Gastrocnemius medialis (tissue), 4 donors: ENCODE measurements around the gene PRSS16.

Source experiments
- POLR2A ChIP-seq, 2 donors: fragments of 450-650 bp; IDR thresholded peaks; one replicate each; pipeline ENCODE4 v1.6.1; 2017; ENCODE audit warnings: antibody characterized with exemption in 2 of 2, mild to moderate bottlenecking in 2 of 2, moderate library complexity in 2 of 2
- TF ChIP-seq, protein P1 (sequence below), 5 experiments: fragments of 450-650 bp in 3 of 5; fragments of 200-600 bp in 2 of 5; sonication (generic) in 2 of 5; IDR thresholded peaks in 4 of 5; conservative IDR thresholded peaks in 1 of 5; 1 replicate in 4 of 5; 2 replicates in 1 of 5; pipeline ENCODE4 v1.5.1; 2016 to 2019; ENCODE audit warnings: antibody characterized with exemption in 5 of 5, mild to moderate bottlenecking in 3 of 5, moderate library complexity in 3 of 5

DNA sequence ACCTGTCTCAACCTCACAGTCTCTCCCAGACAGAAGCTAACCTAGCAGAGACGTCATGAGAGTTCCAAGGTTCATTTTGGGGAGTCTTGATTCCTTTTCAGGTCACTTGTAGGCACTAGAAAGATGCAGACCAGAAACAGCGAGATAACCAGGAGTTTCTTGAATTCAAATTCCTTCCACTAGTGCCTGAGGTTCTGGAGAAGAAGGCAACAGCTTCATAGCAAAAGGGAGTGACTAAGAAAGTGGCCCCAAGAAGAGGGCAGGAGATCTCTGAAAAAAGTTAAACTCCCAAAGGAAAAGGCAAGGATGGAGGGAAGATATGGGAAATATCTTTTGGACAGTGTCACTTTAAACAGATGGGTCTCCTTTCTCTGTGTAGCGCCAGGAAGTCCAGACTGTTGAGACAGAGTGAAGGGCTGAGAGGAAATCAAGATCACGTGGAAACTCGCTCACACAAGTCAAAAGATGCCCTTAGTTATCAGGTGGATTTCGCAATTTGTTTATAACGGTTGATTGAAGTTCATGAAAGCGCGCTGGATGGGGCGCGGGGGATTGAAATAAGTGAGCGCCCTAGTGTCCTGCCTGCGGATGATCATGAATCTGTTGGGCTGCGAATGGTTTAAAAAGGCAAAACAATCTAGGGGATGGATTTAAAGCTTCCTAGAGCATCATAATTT lies 4.8 kb upstream of the PRSS16 start:
- no peak for TF ChIP-seq POLR2A (IDR thresholded peaks at IDR 0.05)
- TF ChIP-seq, protein P1, sequence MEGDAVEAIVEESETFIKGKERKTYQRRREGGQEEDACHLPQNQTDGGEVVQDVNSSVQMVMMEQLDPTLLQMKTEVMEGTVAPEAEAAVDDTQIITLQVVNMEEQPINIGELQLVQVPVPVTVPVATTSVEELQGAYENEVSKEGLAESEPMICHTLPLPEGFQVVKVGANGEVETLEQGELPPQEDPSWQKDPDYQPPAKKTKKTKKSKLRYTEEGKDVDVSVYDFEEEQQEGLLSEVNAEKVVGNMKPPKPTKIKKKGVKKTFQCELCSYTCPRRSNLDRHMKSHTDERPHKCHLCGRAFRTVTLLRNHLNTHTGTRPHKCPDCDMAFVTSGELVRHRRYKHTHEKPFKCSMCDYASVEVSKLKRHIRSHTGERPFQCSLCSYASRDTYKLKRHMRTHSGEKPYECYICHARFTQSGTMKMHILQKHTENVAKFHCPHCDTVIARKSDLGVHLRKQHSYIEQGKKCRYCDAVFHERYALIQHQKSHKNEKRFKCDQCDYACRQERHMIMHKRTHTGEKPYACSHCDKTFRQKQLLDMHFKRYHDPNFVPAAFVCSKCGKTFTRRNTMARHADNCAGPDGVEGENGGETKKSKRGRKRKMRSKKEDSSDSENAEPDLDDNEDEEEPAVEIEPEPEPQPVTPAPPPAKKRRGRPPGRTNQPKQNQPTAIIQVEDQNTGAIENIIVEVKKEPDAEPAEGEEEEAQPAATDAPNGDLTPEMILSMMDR (IDR thresholded peaks at IDR 0.05 in 4 of 5, conservative IDR thresholded peaks at IDR 0.05 in 1 of 5): no peak
